Esophagus muscularis mucosa (tissue), 4 donors: ENCODE results near the gene LMBR1L. TPM values are rescaled to one million over a fixed set of nuclear protein-coding genes. Genes with fewer than 3 reads are reported as not detected.

ENCODE experiments used
- DNase-seq: peaks from one replicate; pipeline ENCODE4 v3.0.0-alpha.2; 2017; ENCODE audit errors: extremely low spot score
- H3K27ac ChIP-seq, 4 donors: fragments of 200-600 bp; sonication (generic); replicated peaks in 1 of 4; 1 replicate in 3 of 4; 2 replicates in 1 of 4; pipeline ENCODE4 v1.5.1; 2016 to 2019; ENCODE audit warnings: mild to moderate bottlenecking in 1 of 4
- H3K27me3 ChIP-seq, 4 donors: fragments of 200-600 bp; sonication (generic); one replicate each; pipeline versions ENCODE4 v1.5.1 to v1.6.0; 2016 to 2019
- H3K36me3 ChIP-seq, 4 donors: fragments of 200-600 bp; sonication (generic); one replicate each; pipeline ENCODE4 v1.5.1; 2016 to 2019
- H3K4me1 ChIP-seq, 4 donors: fragments of 200-600 bp; sonication (generic); one replicate each; pipeline ENCODE4 v1.5.1; 2016 to 2019
- H3K4me3 ChIP-seq, 4 donors: fragments of 200-600 bp; sonication (generic); 1 replicate in 2 of 4; 2 replicates in 2 of 4; pipeline ENCODE4 v1.5.1; 2016 to 2019; ENCODE audit warnings: mild to moderate bottlenecking in 4 of 4, moderate library complexity in 1 of 4
- H3K9me3 ChIP-seq, 4 donors: fragments of 200-600 bp; sonication (generic); 1 replicate in 3 of 4; 2 replicates in 1 of 4; pipeline ENCODE4 v1.5.1; 2016 to 2019
- EP300 ChIP-seq: sonication (generic); formaldehyde crosslinking; IDR thresholded peaks from one replicate; pipeline ENCODE4 v1.6.1; 2017; ENCODE audit warnings: antibody characterized with exemption
- POLR2A ChIP-seq: fragments of 450-650 bp; IDR thresholded peaks from one replicate; pipeline ENCODE4 v1.6.1; 2017; ENCODE audit warnings: antibody characterized with exemption, moderate library complexity, mild to moderate bottlenecking, low read depth
- POLR2AphosphoS5 ChIP-seq, 2 donors: sonication (generic); formaldehyde crosslinking; IDR thresholded peaks; one replicate each; pipeline ENCODE4 v1.6.1; 2017; ENCODE audit warnings: antibody characterized with exemption in 2 of 2
- WGBS: methylation state at CpG from one replicate; pipeline ENCODE4 v1.1.5; 2018; 5-methylcytosine and 5-hydroxymethylcytosine counted together
- intact Hi-C: fragments of 100-400 bp; cut with DNase I; formaldehyde crosslinking; loops from one replicate; pipeline ENCODE4 v1.15.1; 2023
- small RNA-seq, 3 donors: library from RNA; depleted of rRNA; stranded (forward); fragments of <200 nt; gene quantifications; one replicate each; pipeline ENCODE3, GENCODE V24; 2016
- total RNA-seq, 4 donors: library from RNA; depleted of rRNA; stranded (reverse); fragments of >200 nt; gene quantifications; one replicate each; pipeline versions ENCODE4 v1.1.0 to v1.2.1, GENCODE V29; 2016
- TF ChIP-seq, protein P1 (sequence below), 3 experiments: fragments of 200-600 bp in 2 of 3; fragments of 450-650 bp in 1 of 3; sonication (generic) in 2 of 3; IDR thresholded peaks; one replicate each; pipeline ENCODE4 v1.5.1; 2017 to 2019; ENCODE audit warnings: antibody characterized with exemption in 3 of 3, mild to moderate bottlenecking in 2 of 3, moderate library complexity in 1 of 3

Gene LMBR1L
- total RNA-seq, 4 donors from 2014 or later = 24.7 to 54.0 (median 34.3) TPM

DNA sequence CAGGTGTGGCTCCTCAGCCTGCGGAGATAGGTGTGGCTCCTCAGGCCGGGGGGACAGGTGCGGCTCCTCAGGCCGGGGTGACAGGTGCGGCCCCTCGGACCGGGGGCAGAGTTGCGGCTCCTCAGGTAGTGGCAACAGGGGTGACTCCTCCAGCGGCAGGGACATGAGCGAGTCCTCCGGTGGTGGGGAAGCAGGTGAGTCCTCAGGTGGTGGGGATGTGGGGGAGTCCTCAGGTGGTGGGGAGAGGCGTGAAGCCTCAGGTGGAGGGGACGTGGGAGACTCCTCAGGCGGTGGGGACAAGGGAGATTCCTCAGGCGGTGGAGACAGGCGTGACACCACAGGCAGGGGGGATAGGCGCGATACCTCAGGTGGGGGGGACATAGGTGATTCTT lies 59.3 kb downstream of the LMBR1L start:
- H3K4me1 ChIP-seq = peaks cover 14 to 20% (median 18%) of the 10 kb centered on the region in 4 donors
- no peak overlapping the region for H3K27ac ChIP-seq
- TF ChIP-seq POLR2A (no peak), EP300 (no peak), POLR2AphosphoS5 (IDR thresholded peaks at IDR 0.05) (no peak)
- TF ChIP-seq, protein P1, sequence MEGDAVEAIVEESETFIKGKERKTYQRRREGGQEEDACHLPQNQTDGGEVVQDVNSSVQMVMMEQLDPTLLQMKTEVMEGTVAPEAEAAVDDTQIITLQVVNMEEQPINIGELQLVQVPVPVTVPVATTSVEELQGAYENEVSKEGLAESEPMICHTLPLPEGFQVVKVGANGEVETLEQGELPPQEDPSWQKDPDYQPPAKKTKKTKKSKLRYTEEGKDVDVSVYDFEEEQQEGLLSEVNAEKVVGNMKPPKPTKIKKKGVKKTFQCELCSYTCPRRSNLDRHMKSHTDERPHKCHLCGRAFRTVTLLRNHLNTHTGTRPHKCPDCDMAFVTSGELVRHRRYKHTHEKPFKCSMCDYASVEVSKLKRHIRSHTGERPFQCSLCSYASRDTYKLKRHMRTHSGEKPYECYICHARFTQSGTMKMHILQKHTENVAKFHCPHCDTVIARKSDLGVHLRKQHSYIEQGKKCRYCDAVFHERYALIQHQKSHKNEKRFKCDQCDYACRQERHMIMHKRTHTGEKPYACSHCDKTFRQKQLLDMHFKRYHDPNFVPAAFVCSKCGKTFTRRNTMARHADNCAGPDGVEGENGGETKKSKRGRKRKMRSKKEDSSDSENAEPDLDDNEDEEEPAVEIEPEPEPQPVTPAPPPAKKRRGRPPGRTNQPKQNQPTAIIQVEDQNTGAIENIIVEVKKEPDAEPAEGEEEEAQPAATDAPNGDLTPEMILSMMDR (IDR thresholded peaks at IDR 0.05) = no peak
- no peak for DNase-seq
- H3K9me3 ChIP-seq = no peaks in the 10 kb centered on the region
- no peak overlapping the region for H3K4me3 ChIP-seq
- WGBS = 91% methylated on average over 17 of the region's 18 CpGs
- H3K36me3 ChIP-seq = peaks cover 76 to 90% (median 89%) of the 10 kb centered on the region in 4 donors
- no peaks in the 10 kb centered on the region for H3K27me3 ChIP-seq
- intact Hi-C loops = no loop called here

DNA sequence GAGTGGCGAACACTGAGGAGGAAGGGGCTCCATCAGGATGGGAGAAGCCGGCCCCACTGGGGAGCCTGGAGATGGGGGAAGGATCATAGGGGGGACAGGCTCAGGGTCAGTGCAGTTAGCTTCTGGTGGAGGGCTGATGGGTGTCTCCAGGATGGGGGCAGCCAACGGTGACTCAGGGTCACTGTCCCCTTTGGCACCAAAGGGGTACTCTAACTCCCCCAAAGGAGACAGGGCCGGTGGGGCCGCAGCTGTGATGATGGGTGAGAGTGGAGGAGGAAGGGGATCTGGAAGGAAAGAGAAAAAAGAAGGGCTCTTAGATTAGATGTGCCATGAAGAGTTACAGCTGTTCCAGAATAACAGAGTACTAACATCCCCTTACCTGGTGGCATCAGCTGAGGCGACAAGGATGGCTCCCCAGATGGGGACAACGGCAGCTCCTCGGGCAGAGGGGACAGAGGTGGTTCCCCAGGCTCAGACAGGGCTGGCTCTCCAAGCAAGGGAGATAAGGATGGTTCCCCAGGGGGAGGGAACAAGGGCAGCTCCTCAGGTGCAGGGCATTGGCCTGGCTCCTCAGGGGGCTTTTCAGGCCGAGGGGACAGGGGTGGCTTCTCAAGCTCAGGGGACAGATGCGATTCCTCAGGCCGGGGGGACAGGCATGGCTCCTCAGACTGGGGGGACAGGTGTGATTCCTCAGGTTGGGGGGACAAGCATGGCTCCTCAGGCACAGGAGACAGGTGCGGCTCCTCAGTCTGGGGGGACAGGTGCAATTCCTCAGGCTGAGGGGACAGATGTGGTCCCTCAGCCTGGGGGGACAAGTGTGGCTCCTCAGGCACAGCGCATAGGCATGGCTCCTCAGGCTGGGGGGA lies 59.9 kb downstream of the LMBR1L start:
- no peak for DNase-seq
- intact Hi-C loops = no loop called here
- Histone ChIP-seq H3K4me1 (peaks cover 8 to 14% (median 12%) of the 10 kb centered on the region in 4 donors), H3K9me3 (no peaks in the 10 kb centered on the region), H3K36me3 (peaks cover 82 to 96% (median 95%) of the 10 kb centered on the region in 4 donors), H3K27ac (no peak overlapping the region), H3K27me3 (no peaks in the 10 kb centered on the region), H3K4me3 (no peak overlapping the region)
- WGBS = 91% methylated on average over 12 of the region's 13 CpGs
- TF ChIP-seq, protein P1 (IDR thresholded peaks at IDR 0.05) = no peak
- TF ChIP-seq POLR2AphosphoS5 (IDR thresholded peaks at IDR 0.05) (no peak), POLR2A (no peak), EP300 (no peak)

DNA sequence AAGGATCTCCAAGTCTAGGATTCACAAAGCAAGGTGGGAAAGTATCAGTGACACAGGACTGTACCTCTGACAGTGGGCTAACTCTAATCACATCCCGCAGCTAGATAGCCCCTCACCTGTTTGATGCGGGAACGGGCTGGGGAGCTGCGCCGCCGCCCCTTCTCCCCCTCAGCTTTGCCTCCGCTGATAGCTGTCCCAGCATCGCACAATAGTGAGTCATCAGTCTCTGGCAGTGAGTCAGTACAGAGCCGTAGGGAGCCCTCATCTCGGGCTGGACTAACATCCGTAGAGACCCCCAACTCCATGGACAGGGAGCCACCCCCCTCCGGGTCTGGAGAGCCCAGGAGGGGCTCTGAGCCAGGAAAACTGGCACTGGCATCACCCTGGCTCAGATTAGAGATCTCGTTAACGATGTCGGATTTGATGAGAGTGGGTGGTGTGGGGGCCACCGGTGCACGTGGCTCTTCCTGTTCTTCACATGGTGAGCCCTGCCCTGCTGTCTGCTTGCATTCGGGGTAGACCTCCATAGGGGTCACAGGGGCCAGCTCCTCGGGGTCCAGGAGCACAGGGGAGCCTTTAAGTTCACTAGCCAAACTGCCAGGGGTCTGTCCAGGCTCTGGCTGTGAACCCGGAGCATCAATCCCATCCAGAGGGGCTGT lies 61.0 kb downstream of the LMBR1L start:
- intact Hi-C loops = no loop called here
- DNase-seq = no peak
- TF ChIP-seq POLR2AphosphoS5 (IDR thresholded peaks at IDR 0.05) (peak in 1 of 2 donors; percentile 4), EP300 (no peak)
- 71% methylated on average over 17 of the region's 20 CpGs for WGBS
- Histone ChIP-seq H3K27me3 (no peaks in the 10 kb centered on the region), H3K9me3 (no peaks in the 10 kb centered on the region), H3K27ac (no peak overlapping the region), H3K36me3 (peaks cover 92 to 100% (median 100%) of the 10 kb centered on the region in 4 donors), H3K4me3 (no peak overlapping the region), H3K4me1 (peaks cover 0 to 3% (median 2%) of the 10 kb centered on the region in 4 donors)

DNA sequence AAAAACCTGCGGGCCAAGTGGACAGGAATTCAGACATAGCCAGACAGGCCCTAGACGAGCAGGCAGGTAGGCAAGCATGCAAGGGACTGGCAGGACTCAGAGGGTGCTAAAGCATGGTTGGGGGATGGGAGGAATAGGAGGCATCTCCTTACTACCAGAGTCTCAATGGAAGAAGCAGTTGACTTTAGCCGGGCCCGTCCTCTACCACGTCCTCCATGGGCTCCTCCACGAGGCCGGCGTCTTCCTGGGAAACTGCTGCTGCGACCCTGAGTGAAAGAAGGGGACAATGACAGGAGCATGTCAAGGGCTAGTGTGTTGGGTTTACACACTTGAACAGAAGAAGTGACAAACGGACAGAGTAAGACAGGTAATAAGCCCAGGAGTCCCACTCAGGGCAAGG lies 61.7 kb downstream of the LMBR1L start:
- H3K9me3 ChIP-seq = no peaks in the 10 kb centered on the region
- TF ChIP-seq, protein P1 (IDR thresholded peaks at IDR 0.05) = no peak
- TF ChIP-seq EP300 = no peak
- TF ChIP-seq POLR2AphosphoS5 (IDR thresholded peaks at IDR 0.05) = no peak
- TF ChIP-seq POLR2A = no peak
- peaks cover 92 to 100% (median 100%) of the 10 kb centered on the region in 4 donors for H3K36me3 ChIP-seq
- H3K27ac ChIP-seq = no peak overlapping the region
- no peak for DNase-seq
- H3K27me3 ChIP-seq = no peaks in the 10 kb centered on the region
- H3K4me1 ChIP-seq = no peaks in the 10 kb centered on the region
- intact Hi-C loops = no loop called here
- WGBS = 91% methylated on average over 10 of the region's 10 CpGs
- no peak overlapping the region for H3K4me3 ChIP-seq

Small RNAs within 50 kb of the gene (small RNA-seq; reads per million reads assigned to genes)
- gene RF00019 = 0 reads per million in 3 donors

Other genes with a start within 250 kb of the LMBR1L start
- gene RND1, start 245.0 kb downstream of the LMBR1L start, total RNA-seq = 1 to 10 TPM in 1 of 4 donors, under 1 TPM in 2, not detected in 1; 0.29 to 6.5 (median 0.32) TPM
- 1 to 10 TPM; 4.9 to 8.1 (median 7.8) TPM for gene FKBP11, start 185.4 kb downstream of the LMBR1L start, total RNA-seq
- 10 to 100 TPM; 42.8 to 71.9 (median 65.1) TPM for gene ARF3, start 153.4 kb downstream of the LMBR1L start, total RNA-seq
- 1 to 10 TPM in 2 of 4 donors, under 1 TPM in 2; 0.92 to 1.8 (median 1.1) TPM for gene WNT10B, start 139.1 kb downstream of the LMBR1L start, total RNA-seq
- not detected for gene WNT1, start 132.5 kb downstream of the LMBR1L start, total RNA-seq
- gene DDN, start 111.5 kb downstream of the LMBR1L start, total RNA-seq = under 1 TPM in 1 of 4 donors, not detected in 3; 0.11 TPM
- gene PRKAG1, start 92.1 kb downstream of the LMBR1L start, total RNA-seq = 10 to 100 TPM; 52.0 to 70.6 (median 64.3) TPM
- 10 to 100 TPM; 47.2 to 85.2 (median 76.2) TPM for gene KMT2D, start 50.1 kb downstream of the LMBR1L start, total RNA-seq
- gene RHEBL1, start 40.9 kb downstream of the LMBR1L start, total RNA-seq = under 1 TPM in 2 of 4 donors, not detected in 2; 0.40 to 0.97 TPM
- 1 to 10 TPM in 3 of 4 donors, under 1 TPM in 1; 0.66 to 3.0 (median 1.9) TPM for gene DHH, start 16.0 kb downstream of the LMBR1L start, total RNA-seq
- 1,000 to 10,000 TPM in 1 of 4 donors, 100 to 1,000 TPM in 3; 739 to 1,057 (median 846) TPM for gene TUBA1B, start 20.5 kb upstream of the LMBR1L start, total RNA-seq
- 1,000 to 10,000 TPM in 2 of 4 donors, 100 to 1,000 TPM in 2; 534 to 1,110 (median 887) TPM for gene TUBA1A, start 78.2 kb upstream of the LMBR1L start, total RNA-seq
- gene TUBA1C, start 154.2 kb upstream of the LMBR1L start, total RNA-seq = 100 to 1,000 TPM; 129 to 190 (median 167) TPM
- 10 to 100 TPM in 3 of 4 donors, 1 to 10 TPM in 1; 9.9 to 24.5 (median 10.4) TPM for gene PRPH, start 184.3 kb upstream of the LMBR1L start, total RNA-seq
- gene TROAP, start 212.4 kb upstream of the LMBR1L start, total RNA-seq = under 1 TPM in 2 of 4 donors, not detected in 2; 0.26 to 0.80 TPM
- not detected for gene C1QL4, start 226.3 kb upstream of the LMBR1L start, total RNA-seq
- gene DNAJC22, start 236.0 kb upstream of the LMBR1L start, total RNA-seq = under 1 TPM in 3 of 4 donors, not detected in 1; 0.17 to 0.34 (median 0.26) TPM